ENCODE results near the gene TNFRSF13B.
"Not testable (repeated sequence)": the region's sequence is repeated elsewhere in the genome, so short reads cannot be mapped to it uniquely, and the experiment has no call there.

TNFRSF13B gene

DNA sequence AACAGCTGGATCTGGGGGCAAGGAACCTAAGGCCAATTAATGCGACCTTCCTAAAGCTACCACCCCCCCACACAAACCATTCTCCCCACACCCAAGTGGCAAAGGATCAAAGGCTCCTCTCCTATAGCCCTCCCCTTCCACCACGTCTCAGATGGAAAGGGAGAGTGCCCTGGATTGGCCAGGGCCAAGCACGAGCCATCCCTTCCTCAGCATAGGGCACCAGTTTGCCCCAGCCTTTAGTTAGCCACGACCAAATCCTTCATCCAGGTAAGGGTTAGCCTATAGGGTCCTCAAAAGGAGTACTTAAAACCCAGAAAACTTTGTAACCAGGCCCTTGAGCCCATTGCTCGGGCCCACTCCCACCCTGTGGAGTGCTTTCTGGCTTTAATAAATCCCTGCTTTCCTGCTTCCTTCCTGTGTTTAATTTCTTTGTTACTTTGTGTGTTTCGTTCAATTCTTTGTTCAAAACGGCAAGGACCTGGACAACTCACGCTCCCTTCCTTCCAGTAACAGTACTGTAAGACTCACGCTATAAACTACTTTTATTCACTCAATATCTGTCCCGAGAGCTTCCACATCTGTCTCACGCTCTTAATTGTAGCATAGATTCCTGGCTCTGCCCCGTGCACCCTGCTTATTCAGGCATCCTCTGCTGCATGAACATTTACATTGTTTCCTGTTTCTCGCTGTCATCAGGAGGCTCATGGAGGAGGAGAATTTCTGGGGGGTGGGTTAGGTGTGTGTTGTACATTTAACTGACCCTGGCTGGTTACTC lies 62.3 kb downstream of the TNFRSF13B start:
- DNase-seq (ENCODE audit: low read depth) = no peak

DNA sequence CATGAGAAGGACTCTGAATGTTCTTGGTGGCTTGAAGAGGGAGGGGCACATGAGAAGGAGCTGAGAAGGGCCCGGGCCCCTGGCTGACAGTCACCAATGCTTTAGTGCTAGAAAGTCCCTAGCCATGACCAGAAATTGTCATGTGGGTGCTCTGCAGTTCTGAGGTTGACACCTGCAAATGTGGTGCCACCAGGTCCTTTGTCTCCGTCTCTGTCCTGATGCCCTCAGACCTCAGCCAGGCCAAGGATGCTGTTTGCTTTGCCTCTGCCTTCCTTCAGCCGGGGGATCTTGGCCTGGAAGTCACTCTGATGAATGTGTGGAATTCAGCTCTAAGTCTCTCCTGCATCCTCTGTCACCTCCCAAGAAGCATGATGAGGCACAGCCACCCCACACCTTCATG lies 63.6 kb downstream of the TNFRSF13B start:
- DNase-seq (ENCODE audit: low read depth) = no peak

DNA sequence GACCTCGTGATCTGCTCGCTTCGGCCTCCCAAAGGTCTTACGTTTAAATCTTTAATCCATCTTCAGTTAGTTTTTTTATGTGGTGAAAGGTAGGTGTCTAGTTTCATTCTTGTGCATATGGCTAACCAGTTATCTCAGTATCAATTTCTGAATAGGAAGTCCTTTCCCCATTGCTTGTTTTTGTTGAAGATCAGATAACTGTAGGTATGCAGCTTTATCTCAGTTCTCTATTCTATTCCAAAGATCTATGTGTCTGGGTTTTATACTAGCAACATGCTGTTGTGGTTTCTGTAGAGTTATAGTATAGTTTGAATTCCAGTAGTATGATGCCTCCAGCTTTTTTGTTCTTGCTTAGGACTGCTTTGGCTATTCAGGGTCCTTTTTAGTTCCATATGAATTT lies 65.2 kb downstream of the TNFRSF13B start:
- DNase-seq (ENCODE audit: low read depth) = no peak

DNA sequence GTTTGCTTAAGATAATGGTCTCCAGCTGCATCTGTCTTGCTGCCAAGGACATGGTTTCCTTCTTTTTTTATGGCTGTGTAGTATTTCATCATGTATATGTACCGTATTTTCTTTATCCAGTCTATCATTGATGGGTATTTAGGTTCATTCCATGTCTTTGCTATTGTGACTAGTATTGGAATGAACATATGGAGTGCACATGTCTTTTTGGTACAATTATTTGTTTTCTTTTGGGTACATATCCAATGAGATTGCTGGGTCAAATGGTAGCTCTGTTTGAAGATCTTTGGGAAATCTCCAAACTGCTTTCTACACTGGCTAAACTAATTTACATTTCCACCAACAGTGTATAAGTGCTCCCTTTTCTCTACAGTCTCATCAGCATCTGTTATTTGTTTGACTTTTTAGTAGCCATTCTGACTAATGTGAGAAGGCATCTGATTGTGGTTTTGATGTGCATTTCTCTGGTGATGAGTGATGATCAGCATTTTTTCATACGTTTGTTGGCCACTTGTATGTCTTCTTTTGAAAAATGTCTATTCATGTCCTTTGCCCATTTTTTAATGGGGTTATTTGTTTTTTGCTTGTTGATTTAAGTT lies 66.2 kb downstream of the TNFRSF13B start:
- no peak for DNase-seq (ENCODE audit: low read depth)

DNA sequence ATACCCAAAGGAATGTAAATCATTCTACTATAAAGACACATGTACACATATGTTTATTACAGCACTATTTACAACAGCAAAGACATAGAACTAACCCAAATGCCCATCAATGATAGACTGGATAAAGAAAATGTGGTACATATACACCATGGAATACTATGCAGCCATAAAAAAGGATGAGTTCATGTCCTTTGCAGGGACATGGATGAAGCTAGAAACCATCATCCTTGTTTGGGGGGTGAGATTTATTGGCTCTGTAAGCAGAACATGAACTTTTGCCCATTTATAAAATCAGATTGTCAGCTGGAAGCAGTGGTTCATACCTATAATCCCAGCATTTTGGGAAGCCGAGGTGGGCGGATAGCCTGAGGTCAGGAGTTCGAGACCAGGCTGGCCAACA lies 68.8 kb downstream of the TNFRSF13B start:
- not testable (repeated sequence) for DNase-seq (ENCODE audit: low read depth)

DNA sequence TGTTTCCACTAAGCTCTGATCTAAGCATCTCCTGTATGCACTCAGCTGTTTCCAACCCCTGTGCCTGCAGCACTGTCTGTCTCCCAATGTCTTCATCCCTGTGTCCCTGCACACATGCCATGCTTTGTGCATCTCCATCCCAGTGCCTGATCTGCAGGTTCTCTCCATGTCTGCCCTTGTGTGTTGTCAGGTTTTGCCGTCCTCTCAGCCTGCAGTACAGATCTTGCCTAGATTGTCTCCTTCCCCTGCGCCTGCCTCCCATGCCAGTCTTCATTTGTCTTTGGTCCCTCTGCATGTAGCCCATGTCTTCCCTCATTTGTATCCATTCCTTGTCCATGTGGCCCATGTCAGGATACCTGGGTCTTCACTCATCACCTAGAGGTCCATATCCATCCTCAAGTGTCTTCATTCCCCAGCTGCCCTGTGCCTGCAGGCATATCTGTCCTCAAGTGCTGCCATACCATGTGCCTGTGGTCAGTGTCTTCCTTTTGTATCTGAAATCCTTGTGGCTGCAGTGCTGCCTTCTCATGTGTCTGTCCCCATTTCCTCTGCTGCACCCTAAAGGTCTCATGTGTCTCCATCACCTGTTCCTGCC lies 71.5 kb downstream of the TNFRSF13B start:
- DNase-seq (ENCODE audit: low read depth) = no peak

DNA sequence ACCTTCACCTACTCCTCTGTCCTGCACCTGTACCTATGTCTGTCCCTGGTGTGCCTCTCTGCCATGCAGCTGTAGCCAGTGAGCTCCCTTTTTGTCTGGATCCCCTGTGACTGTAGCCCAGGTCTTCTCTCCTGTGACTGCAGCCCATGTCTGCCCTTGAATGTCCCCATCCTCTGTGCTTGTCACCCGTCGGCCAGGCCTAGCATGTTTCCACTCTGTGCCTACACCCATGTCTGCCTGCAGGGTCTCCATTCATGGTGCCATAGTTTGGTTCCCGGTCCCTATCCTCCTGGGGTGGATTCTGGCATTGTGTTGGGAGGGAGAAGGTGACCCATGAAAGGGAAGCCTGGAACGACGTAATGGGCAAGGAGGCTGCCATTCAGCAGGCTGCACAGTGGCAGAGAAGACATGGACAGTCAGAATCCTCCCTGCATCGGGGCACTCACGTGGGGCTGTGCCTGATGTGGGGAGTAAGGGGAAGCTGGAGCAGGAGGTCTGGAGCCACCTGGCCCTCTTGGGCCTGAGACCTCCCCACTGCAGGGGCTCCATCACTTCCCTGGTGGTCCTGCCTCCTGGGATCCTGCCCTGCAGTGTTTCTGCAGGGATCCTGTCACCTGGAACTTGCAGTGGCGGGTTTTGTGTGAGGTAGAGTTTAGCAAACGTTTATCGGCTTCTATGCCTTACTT lies 74.6 kb downstream of the TNFRSF13B start:
- DNase-seq (ENCODE audit: low read depth) = not testable (repeated sequence)

DNA sequence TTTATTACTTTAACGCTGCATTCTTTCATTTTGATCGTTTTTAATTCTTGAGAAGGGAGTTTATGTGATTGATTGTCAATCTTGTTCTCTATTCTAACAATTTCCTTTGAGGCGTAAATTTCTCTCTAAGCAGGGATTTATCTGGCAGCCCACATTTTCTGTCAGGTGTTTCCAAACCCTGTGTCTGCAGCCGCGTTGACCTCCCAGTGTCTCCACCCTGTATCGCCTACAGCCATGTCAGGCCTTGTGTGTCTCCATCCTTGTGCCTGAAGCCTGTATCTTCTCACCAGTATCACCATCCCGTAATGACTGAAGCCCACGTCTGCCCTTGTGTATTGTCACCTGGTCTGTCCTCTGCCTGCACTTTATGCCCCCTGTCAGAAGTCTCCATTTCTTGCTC lies 75.7 kb downstream of the TNFRSF13B start:
- DNase-seq (ENCODE audit: low read depth) = not testable (repeated sequence)

DNA sequence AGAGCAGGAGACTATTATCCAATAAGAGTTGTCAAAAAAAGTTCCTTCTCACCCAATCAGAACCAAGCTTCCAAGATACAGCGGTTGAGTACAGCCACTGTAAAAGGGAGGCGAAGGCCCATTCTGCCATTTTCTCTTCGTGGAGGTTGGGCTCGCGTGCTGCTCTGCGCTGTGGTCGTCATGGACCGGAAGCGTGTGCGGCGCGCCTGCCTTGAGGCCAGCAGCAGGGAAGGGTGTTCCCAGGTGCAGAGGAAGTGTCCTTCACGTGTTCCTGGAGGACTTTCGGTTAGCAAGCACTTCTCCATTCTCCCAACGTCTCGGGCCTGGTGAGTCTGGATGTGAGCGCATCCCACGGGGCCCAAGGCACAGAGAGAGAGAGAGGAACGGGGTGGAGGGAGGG lies 78.4 kb downstream of the TNFRSF13B start:
- not testable (repeated sequence) for DNase-seq (ENCODE audit: low read depth)

DNA sequence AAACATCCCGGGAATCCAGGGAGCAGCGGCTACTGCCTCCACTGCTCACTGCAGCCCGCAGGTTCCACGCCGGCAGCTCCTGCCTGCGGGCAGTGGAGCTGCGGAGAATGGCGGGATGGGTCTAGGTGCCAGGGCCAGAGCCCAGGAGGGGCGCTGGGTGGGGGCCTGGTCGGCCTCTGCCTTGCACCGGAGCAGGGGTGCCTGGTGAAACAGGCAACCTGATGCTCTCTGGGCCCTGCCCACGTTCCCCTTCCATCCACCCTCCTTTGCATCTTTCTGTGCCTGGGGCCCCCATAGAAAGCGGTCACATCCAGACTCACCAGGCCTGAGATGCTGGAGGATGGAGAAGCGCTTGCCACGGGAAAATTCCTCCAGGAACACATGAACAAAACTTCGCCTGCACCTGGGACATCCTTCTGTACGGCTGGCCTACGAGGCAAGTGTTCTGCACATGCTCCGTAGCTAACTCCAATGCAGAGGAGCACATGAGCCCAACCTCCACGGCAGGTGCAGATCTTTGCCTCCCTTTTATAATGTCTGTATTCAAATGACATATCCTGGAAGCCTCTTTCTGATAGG lies 79.0 kb downstream of the TNFRSF13B start:
- DNase-seq (ENCODE audit: low read depth) = not testable (repeated sequence)

DNA sequence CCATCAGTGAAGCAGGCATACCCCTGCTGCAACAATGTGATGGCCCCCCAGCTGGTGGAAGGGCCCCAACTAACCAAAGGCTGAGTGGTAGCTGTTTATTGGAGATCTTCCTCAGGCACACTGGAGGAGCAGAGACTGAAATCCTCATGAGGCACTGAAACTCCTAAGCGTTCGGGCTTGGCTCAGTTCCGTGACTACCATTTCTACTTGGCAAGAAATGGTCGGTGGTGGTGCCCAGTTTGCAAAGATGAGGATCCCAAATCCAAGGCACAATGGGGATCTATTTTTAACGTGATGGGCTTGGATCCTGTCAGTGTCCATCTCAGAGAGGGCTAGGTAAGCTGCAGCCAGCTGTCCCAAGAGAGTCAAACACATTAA lies 82.8 kb downstream of the TNFRSF13B start:
- no peak for DNase-seq (ENCODE audit: low read depth)

Measured in activated T-cell treated with anti-CD3 and anti-CD28 coated beads for 48 hours (primary cell).